Jurkat, Clone E6-1 (cell line): Measurements from ENCODE around the gene KRT14.
"Not testable (repeated sequence)": the region's sequence is repeated elsewhere in the genome, so short reads cannot be mapped to it uniquely, and the experiment has no call there.

Source experiments
- DNase-seq: peaks from one replicate; pipeline ENCODE4 v3.0.0-alpha.2; 2011; ENCODE audit warnings: low read depth, low spot score
- H3K4me3 ChIP-seq: 2 replicates; pipeline ENCODE4 v1.5.1; 2011; ENCODE audit warnings: mild to moderate bottlenecking, low read length, control low read depth, moderate library complexity

The KRT14 gene

DNA sequence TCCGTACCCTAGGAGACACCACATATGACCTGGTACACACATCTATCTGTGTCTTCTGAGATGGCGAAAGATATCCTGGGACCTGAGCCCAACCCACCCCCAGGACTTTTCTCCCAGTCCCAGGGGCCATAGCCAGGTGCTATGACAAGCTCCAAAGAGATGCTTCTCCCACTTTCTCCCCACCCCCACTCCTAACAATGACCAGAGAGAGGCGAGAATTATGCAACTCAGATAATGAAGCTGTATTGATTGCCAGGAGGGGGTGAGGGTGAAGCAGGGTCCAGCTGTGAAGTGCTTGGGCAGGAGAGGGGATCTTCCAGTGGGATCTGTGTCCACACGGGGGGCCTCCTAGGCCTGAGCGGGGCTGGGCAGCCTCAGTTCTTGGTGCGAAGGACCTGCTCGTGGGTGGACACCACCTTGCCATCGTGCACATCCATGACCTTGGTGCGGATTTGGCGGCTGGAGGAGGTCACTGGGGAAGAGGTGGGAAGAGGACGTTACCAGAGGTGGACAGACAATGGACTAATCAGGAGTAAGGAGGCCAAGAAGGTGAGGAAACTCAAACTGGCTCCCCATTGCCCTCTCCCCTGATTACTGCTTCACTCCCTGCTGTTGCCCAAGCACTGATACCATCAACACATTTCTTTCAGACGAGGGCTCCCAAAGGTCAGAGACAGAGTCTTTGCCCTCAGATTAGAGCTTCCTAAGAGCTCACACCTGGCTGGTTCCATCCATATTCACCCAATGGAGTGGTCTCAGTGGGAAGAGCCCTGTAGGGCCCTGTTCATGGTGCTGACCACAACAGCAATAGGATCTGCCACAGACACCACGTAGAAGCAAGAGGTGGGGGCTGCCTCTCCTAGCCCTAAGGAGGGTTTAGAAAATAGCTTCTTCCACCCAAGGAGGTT is 4.4 kb downstream of the KRT14 start:
- DNase-seq, H3K4me3 ChIP-seq: not testable (repeated sequence)

DNA sequence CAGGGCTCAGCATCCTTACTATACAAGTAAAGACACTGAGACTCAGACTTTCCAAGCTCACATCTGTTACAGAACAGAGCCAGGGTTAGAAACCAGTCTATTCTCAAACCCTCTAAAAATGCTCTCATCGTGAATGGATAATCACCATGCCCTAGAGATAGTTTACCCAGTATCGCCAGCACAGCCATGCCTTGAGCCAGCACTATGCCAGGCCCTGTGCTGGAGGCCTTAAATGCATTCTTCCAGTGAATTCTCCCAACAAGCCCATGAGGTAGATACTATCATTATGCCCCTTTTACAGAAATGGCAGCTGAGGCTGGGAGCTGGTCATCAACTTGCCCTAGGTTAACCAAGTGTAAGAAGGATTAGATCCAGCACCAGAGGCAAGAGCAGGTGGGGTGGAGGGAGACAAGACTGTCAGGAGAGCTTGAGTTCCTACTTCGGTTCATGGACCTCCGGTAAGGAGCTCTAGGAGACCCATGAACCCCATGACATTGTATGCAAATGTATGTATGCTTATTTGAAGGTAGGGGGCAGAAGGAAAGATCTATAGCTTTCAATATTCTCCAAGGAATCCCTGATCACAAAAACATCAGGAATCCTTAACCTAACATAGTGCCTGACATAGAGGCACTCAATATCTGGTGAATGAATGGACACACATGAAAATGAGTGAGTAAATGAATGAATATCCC is 5.2 kb downstream of the KRT14 start:
- no peak for DNase-seq
- H3K4me3 ChIP-seq: no peak overlapping the region

DNA sequence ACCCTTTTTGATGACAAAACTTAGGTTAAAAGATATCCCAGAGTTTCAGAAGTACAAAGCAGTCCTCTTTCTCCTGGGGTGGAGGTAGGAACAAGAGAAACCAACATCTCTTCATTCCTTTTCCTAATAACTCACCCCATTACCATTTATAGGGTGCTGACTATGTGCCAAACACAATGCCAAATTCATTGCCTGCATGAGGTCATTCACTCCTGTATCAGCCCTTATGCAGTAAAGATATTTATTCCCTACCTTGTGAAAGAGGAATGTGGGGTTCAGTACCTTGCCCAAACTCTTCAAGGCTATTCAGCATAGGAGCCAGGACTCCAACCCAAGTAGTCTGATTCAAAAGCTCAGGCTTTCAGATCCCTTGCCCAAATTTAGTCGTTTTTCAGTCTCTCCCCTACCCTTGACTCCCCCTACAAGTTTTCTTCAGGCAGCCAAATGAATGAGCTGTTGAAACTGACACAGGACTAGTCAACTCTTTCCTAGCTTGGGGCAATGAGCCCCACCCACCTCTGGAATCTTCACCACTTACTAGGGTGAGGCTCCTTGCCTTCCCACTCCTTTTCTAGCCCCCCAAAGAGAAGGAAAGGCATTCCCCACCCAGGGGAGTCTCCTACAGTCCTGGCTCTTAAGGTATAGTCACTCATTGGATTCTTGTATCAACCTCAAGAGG is 5.9 kb downstream of the KRT14 start:
- no peak overlapping the region for H3K4me3 ChIP-seq
- no peak for DNase-seq

DNA sequence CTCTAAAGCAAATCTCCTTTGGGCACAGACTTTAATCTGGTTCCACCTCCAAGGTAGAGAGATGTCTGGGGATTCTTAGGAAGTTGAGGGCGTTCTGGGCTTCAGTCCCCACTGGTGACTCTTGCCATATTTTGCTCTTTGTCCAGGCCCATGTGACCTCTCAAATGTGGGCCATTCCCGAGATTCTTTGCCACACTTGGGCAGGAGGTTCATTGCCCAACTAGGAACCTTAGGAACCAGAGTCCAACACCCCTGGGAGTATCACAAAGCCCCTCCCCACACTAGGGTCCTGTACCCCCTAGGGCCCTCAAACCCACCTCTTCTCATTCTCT is 6.5 kb downstream of the KRT14 start:
- no peak for DNase-seq
- H3K4me3 ChIP-seq: no peak overlapping the region

DNA sequence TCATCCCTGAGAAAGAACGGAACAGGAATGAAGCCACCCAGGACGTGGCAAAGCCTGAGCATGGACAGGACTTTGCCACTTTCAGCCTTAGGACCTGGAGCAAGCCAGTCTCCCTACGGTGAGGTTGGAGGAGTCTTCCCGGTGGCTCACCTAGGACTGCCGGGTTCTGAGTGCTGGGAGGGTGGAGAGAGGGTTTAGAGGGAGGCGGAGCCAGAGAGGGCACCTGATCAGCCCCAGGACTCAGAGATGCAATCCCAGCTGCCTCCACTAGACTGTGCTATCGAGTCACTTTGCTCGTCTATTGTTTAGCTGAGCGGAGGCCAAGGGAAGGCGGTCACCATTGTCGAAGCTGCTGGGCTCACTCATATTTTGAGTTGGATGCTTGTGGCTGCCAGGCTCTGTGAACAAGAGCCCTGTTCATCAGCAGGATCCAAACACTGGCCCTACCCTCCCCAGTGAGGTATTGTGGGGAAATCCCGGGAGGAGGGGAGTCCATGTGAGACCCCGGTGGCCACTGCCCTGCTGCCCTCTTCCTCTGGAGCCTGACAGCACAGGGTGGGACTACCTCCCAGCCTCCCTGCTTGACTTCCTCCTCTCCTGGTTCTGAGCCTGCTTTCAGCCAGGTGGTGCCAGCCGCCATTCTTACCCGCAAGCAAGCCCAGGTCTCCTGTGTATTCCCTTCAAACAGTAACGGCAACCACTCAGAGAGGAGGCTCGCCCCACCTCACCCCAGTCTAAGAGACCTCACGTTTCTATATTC is 7.0 kb downstream of the KRT14 start:
- peak overlapping the region; percentile 12 for H3K4me3 ChIP-seq
- peak; percentile 76 for DNase-seq

DNA sequence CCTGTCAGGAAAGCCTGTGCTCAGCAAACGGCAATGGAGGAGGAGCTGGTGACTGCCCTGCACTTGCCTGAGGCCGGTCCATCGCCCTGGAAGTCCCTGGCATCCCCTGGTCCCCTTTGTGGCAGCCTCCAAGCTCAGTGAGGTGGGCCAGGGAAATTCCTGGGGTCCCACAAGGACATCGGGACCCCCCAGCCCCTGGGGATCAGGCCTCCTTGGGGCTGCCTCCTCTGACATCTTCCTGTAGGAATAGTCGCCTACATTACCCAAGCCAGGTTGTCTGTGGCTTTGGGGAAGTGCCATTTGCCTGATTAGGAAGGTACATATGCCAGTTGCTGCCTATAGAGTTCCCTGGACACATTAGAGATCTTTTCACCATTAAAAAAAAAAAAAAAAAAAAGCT is 7.7 kb downstream of the KRT14 start:
- no peak overlapping the region for H3K4me3 ChIP-seq
- DNase-seq: no peak

DNA sequence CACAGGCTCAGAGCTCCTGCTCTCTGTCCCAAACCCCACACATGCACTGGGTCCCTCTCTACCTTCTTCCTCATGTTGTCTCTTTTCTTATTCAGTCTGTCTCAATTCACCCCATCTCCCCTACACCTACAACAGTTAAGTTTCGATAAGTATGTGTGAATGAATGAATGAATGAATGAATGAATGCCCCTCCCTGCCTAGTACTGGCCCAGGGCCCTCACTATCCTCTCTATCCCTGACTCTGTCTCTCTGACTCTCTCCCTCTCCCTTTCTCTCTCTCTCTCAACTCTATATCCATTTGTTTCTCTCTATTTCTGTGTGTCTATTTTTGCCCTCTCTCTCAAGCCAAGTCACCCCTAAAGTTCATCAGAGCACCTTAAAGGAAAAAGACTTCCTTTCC is 8.2 kb downstream of the KRT14 start:
- H3K4me3 ChIP-seq: no peak overlapping the region
- no peak for DNase-seq

DNA sequence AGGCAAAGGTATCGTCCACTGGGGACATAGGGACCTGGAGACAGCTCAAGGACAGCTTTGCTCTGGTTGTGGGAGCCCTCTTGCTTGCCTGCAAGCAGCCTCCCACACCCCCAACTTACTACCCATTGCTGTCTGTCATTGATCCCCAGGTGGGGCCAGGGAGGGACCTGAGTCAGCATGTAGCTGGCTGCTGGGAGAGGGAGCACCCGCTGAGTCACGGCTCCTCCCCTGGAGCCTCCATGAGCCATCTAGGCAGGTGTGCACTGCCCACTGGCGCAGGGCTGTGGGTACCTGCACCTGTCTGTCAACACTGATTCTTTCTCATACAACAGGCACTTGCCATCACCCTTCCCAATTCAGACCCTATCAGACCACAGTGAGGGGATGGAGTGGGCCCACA is 10.0 kb downstream of the KRT14 start:
- not testable (repeated sequence) for H3K4me3 ChIP-seq, DNase-seq

DNA sequence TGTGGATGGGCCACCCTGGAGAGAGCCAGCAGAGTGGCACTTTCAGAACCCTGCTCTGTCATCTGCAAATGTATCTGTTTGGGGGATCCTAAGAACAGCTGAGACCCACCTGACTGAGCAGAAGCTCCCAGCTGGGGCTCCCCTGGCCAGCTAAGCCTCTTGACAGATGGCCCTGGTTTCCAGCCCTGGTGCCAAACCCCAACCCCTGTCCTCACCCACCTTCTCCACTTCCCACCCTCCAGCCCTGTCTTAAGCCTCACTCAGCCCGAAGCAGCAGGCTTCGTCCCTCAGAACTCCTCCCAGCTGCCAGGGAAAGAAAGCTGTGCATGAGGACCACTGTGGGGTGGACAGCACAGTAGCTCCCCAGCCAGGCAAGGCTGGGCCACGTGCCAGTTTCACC is 11.4 kb downstream of the KRT14 start:
- H3K4me3 ChIP-seq: no peak overlapping the region
- DNase-seq: no peak

DNA sequence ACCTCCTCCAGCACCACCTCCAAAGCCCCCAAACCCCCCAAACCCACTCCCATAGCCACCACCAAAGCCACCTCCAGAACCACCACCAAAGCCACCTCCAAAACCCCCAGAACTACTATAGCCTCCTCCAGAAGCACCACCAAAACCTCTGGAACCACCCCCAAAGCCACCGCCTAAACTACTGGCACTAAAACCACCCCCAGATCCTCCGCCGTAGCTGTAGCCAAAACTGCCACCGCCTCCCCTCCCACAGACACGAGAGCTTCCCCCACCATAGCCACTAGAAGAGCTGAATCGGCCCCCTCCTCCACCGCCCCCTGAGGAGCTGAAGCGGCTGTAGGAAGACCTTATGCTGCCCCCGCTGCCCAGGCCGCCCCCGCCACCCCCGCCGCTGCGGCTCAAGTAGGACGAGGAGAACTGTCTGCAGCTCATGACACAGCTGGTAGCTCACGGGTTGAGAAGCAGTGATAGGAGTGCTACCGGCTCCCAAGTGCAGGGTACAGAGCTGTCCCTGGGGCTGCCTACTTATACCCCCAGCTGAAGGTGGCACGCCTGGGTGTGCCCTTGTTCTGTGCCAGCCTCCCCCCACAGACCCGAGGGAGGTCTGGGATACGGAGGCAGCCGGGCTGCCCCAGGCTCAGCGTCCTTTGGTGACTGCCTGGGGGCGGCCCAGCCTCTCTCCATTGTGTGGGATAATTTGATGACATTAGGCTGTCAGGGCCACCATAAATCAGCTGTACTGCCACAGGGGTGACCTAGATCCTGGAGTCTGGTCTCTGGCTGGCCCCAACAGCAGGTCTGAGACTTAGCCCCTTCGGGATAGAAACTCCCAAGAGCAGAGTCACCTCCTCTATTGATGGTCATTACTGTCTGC is 14.9 kb downstream of the KRT14 start, which contains the start of gene KRT9:
TSS of gene KRT9 (minus strand) at position 499 of the 874 bp plus-strand sequence. CDS start at position 432, 67 bp downstream.
- H3K4me3 ChIP-seq: no peak within 1 kb of the TSS
- DNase-seq: no peak

DNA sequence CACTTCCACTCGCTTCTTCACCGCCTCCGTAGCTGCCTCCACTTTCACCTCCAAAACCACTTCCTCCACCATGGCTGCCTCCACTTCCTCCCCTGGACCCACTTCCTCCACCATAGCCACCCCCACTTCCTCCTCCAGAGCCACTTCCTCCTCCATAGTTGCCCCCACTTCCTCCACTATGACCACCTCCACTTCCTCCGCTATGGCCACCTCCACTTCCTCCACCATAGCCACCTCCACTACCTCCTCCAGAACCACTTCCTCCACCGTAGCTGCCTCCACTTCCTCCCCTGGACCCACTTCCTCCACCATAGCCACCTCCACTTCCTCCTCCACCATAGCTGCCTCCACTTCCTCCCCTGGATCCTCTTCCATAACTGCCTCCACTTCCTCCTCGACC is 19.4 kb downstream of the KRT14 start:
- H3K4me3 ChIP-seq: no peak overlapping the region
- peak; percentile 9 for DNase-seq

DNA sequence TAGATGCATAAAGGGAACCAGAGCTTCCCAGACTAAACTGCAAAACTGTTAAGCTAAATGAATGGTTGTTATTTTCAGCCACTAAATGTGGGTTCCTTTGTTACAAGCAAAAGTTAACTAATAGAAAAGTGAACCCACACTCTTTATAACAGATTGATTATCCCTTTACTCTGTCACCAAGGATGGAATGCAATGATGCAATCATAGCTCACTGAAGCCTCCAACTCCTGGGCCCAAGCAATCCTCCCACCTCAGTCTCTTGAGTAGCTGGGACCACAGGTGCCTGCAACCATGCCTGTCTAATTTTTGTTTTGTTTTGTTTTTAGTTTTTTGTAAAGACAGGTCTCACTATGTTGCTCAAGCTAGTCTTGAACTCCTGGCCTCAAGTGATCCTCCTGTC is 21.4 kb downstream of the KRT14 start:
- no peak overlapping the region for H3K4me3 ChIP-seq
- DNase-seq: no peak

DNA sequence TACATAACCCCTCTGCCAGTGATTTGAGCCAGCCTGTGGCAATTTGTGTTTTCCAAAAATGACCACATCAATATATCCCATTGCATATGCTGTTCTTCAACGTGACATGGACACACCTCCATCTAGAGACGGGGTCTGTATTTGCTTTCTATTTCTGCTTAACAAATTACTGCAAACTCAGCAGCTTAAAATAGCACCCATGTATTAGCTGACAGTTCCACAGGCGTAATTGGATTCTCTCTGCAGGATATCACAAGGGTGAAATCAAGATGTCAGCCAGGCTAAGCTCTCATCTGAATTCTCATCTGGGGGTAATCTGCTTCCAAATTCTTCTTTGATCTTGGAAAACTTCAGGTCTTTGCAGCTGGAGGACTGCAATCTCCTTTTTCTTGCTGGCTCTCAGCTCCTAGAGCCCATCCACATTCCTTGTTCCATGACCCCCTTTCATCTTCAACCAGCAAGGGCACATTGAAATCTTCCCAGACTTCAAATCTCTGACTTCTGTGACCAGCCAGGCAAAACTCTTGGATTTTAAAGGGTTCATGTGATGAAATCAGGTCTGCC is 23.0 kb downstream of the KRT14 start:
- no peak overlapping the region for H3K4me3 ChIP-seq
- no peak for DNase-seq

DNA sequence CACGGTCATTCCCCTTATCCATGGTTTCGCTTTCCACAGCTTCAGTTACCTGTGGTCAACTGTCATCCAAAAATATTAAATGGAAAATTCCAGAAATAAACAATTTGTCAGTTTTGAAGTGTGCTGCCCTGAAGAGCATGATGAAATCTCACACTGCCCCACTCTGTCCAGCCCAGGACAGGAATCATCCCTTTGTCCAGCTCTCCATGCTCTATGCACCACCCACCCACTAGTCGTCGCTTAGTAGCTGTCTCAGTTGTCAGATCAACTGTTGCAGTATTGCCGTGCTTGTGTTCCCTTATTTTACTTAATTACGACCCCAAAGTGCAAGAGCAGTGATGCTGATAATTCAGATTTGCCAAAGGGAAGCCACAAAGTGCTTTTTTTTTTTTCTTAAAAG is 25.1 kb downstream of the KRT14 start:
- no peak overlapping the region for H3K4me3 ChIP-seq
- DNase-seq: no peak

DNA sequence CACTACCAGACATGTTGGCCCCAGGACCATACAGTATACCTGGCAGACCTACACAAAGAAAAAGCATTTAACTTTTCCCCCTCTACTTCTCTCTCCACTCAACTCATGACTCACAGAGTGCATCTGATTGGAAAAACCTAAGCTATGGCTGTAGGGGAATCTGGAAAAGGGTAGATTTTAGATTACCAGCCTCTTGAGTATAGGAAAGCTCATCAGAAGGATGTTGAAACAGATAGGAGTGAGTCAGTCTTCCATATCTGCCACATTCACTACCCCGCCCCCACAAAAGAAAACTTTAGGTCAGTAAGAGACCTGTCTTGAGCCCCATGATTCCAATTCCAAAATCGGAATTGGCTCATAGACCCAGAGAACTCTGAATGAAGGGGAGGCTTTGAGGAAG is 27.1 kb downstream of the KRT14 start:
- no peak for DNase-seq
- H3K4me3 ChIP-seq: no peak overlapping the region

DNA sequence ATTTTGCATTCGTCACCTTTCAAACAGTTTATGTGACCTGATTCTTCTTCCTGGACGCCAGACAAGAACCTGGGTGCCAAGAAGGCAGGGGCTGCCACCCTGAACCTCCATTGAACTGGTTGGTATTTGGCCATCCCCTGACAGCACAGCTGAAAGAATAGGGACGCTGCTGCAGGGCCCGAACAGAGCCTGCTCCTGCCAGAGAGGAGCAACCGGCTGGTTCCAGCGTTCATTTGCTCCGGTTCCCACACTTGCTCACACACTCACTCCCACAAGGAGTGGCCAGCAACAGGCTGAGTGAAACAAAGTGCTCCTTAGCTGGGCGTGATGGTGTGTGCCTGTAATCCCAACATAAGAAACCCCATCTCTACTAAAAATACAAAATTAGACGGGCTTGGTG is 29.8 kb downstream of the KRT14 start:
- H3K4me3 ChIP-seq: no peak overlapping the region
- no peak for DNase-seq

DNA sequence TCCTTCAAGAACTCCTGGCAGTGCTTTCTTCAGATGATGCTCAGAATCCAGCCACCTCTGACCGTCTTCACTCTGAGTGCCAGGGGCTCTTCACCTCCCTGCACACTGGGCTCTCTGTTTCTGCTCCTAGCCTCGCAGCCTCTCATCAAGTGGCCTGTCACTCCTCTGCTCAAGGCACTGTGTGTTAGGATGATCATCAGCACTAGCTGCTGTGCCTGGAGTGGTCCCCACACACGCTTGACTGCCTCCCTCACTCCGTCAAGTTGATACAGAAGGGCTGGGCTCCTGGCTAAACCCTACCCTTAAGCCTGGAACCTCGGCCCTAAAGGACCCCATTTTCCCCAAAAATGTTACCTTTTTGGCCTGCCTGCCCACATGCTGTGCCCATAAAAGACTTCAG is 30.4 kb downstream of the KRT14 start:
- H3K4me3 ChIP-seq: no peak overlapping the region

More for the DNA sequence above, 30.4 kb downstream of the KRT14 start:
- no peak for DNase-seq
